SH-SY5Y (cell line): ENCODE results near the gene FGF12.

Experiments used
- GATA2 ChIP-seq: IDR thresholded peaks from 2 replicates; pipeline ENCODE4 v1.6.1; 2011; ENCODE audit warnings: mild to moderate bottlenecking, low read depth, low read length
- GATA3 ChIP-seq: IDR thresholded peaks from 2 replicates; pipeline ENCODE4 v1.6.1; 2011; ENCODE audit warnings: low read depth, mild to moderate bottlenecking, low read length, moderate library complexity

The FGF12 gene

GRCh38 chr3:192727032-192727847 lies at the start of gene FGF12:
FGF12 (minus strand) TSS chr3:192727541.
- TF ChIP-seq GATA2 (no peak), GATA3 (no peak)

- no peak for TF ChIP-seq GATA2
- TF ChIP-seq GATA3, result no peak
Measured at GRCh38 chr3:192772240-192772894, 45.0 kb upstream of the FGF12 start.

GRCh38 chr3:192758654-192759053 lies 31.3 kb upstream of the FGF12 start:
- TF ChIP-seq GATA2 (no peak), GATA3 (no peak)

GRCh38 chr3:192751148-192751547 lies 23.8 kb upstream of the FGF12 start:
- TF ChIP-seq GATA3 (no peak), GATA2 (no peak)

- TF ChIP-seq GATA3, result no peak
- no peak for TF ChIP-seq GATA2
Measured at GRCh38 chr3:192750201-192750600, 22.9 kb upstream of the FGF12 start.

- TF ChIP-seq GATA3, result no peak
- no peak for TF ChIP-seq GATA2
Measured at GRCh38 chr3:192747746-192748145, 20.4 kb upstream of the FGF12 start.

GRCh38 chr3:192747145-192747544 lies 19.8 kb upstream of the FGF12 start:
- TF ChIP-seq GATA2, result no peak
- no peak for TF ChIP-seq GATA3

GRCh38 chr3:192745150-192745549 lies 17.8 kb upstream of the FGF12 start:
- TF ChIP-seq GATA3 (no peak), GATA2 (no peak)

- TF ChIP-seq GATA2 (no peak), GATA3 (no peak)
Measured at GRCh38 chr3:192737506-192737905, 10.2 kb upstream of the FGF12 start.

- TF ChIP-seq GATA2, result no peak
- no peak for TF ChIP-seq GATA3
Measured at GRCh38 chr3:192731233-192731632, 3.9 kb upstream of the FGF12 start.

- no peak for TF ChIP-seq GATA3
- TF ChIP-seq GATA2, result no peak
Measured at GRCh38 chr3:192726385-192726784, 956 bp downstream of the FGF12 start.

GRCh38 chr3:192719964-192720363 lies 7.4 kb downstream of the FGF12 start:
- no peak for TF ChIP-seq GATA3
- no peak for TF ChIP-seq GATA2

- TF ChIP-seq GATA3 (no peak), GATA2 (no peak)
Measured at GRCh38 chr3:192718156-192718555, 9.2 kb downstream of the FGF12 start.

GRCh38 chr3:192715126-192715525 lies 12.2 kb downstream of the FGF12 start:
- TF ChIP-seq GATA3, result no peak
- no peak for TF ChIP-seq GATA2

GRCh38 chr3:192710366-192710765 lies 17.0 kb downstream of the FGF12 start:
- no peak for TF ChIP-seq GATA3
- no peak for TF ChIP-seq GATA2
